ENCODE results near the gene SC5D. TPM values are rescaled to one million over a fixed set of nuclear protein-coding genes. Genes with fewer than 3 reads are reported as not detected.
A peak's percentile ranks its signal among the peaks of the same experiment; 100 is the strongest.

Gene SC5D, protein sequence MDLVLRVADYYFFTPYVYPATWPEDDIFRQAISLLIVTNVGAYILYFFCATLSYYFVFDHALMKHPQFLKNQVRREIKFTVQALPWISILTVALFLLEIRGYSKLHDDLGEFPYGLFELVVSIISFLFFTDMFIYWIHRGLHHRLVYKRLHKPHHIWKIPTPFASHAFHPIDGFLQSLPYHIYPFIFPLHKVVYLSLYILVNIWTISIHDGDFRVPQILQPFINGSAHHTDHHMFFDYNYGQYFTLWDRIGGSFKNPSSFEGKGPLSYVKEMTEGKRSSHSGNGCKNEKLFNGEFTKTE
- polyA plus RNA-seq (2012; ENCODE audit: low read depth, missing spikeins) = 34.2 TPM

DNA sequence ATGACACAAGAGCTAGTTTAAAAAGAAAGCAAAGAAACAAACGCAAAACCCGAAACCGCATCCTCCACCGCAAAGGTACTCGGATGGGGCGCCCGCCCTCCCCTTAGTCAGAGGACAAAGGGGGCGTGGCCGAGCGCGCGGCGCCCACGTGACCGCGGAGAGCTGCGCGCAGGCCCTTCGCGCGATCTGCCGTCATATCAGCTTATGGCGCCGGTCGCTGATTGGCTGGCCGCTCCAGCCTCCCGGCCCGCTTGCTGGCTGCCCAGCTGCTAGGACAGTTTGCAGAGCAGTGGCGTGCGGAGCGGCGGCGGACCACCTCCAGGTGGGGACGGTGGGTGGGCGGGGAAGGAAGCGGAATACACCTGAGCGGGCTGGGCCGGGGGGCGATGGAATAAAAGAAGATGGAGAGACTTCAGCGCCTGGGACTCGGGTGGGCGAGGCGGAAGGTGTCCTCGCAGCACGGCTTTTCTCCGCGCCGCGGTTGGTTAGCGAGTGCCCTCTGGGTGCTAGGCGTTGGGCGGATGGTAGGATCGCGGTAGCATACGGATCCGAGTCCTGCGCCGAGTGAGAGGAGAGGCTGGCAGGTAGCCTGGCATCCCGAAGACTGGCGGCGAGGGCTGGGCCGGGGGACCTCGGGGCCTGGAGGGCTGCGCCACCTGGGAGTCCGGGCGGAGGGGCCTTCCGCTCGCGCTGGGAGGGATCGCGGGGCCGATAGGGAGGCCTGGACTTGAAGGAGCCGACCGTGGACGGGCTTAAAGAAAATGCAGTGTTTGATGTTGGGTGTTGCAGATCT, at the start of gene SC5D:
TSS of gene SC5D (plus strand) at position 277 of the 793 bp plus-strand sequence. CDS start 10,605 bp downstream, outside the sequence.
- TF ChIP-seq POLR2A (IDR thresholded peaks at IDR 0.05; ENCODE audit: low read depth, low read length) (0 out of 2 replicates have a peak, but pooled peaks have one; percentile 51), POU2F2 (IDR thresholded peaks at IDR 0.05; ENCODE audit: low read depth, low read length) (0 out of 2 replicates have a peak, but pooled peaks have one; percentile 25), SPI1 (IDR thresholded peaks at IDR 0.05; ENCODE audit: low read depth, low read length) (no peak), TAF1 (IDR thresholded peaks at IDR 0.05; ENCODE audit: low read depth, low read length) (peak; percentile 81), PAX5 (IDR thresholded peaks at IDR 0.05; ENCODE audit: insufficient read depth, low read length, severe bottlenecking) (no peak), POLR2AphosphoS5 (IDR thresholded peaks at IDR 0.05; ENCODE audit: low read depth, low read length) (0 out of 2 replicates have a peak, but pooled peaks have one; percentile 31)
- peak; percentile 85 for DNase-seq (ENCODE audit: insufficient read length, low spot score)
- peak; percentile 100 for FAIRE-seq

DNA sequence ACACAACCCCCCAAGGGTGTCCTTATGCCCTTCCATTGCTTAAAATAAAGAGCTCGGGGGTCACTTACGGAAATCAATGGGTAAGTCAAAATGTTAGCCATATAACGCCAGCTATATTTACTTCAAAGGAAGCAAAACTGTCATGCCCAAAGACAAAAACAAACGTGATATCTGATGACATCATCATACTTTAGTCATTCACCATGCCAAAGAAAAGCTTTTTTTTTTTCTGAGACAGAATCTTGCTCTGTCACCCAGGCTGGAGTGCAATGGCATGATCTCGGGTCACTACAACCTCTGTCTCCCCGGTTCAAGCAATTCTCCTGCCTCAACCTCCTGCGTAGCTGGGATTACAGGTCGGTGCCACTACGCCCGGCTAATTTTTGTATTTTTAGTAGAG, 47.7 kb upstream of the SC5D start:
- DNase-seq (ENCODE audit: insufficient read length, low spot score) (no peak), FAIRE-seq (no peak)
- no peak for TF ChIP-seq POU2F2 (IDR thresholded peaks at IDR 0.05; ENCODE audit: low read depth, low read length)
- no peak for TF ChIP-seq PAX5 (IDR thresholded peaks at IDR 0.05; ENCODE audit: insufficient read depth, low read length, severe bottlenecking)
- no peak for TF ChIP-seq SPI1 (IDR thresholded peaks at IDR 0.05; ENCODE audit: low read depth, low read length)
- TF ChIP-seq TAF1 (IDR thresholded peaks at IDR 0.05; ENCODE audit: low read depth, low read length) = no peak
- TF ChIP-seq POLR2AphosphoS5 (IDR thresholded peaks at IDR 0.05; ENCODE audit: low read depth, low read length) = no peak
- no peak for TF ChIP-seq POLR2A (IDR thresholded peaks at IDR 0.05; ENCODE audit: low read depth, low read length)

DNA sequence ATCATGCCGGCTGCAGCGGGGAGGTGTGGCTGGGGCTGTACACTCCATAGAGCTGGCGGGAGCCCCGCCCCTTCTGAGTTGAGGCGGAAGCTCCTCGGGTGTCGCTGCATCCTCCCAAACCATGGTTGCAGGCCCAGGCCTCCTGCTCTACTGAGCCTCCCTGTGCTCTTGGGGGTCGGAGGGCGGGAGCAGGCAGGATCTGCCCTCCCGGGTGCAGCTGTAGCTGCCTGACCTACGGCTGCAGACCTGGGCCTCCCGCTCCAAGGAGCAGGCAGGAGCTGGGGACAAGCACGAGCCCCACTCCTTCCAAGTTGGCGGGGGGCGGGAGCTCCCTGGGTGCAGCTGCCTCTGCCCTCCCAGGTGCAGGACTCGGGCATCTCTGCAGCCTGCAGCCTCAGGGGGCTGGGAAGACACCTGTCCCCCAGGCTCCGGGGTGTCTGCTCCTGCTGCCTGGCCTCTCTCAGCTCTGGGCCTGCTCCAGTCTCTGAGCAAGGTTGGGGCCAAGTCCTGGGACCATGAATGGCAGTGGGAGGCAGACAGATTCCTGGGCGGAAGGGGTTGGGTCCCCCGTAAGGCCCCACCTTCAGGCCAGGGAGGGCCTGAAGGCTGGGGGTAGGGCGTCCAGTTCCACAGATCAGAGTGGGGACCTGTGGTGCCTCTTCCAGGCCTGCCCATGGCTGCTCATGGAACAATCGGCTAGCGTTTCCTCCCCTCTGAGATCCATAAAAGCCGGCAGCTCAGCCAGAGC, 46.4 kb upstream of the SC5D start:
- TF ChIP-seq TAF1 (IDR thresholded peaks at IDR 0.05; ENCODE audit: low read depth, low read length) = no peak
- no peak for TF ChIP-seq PAX5 (IDR thresholded peaks at IDR 0.05; ENCODE audit: insufficient read depth, low read length, severe bottlenecking)
- no peak for TF ChIP-seq POLR2A (IDR thresholded peaks at IDR 0.05; ENCODE audit: low read depth, low read length)
- no peak for TF ChIP-seq POU2F2 (IDR thresholded peaks at IDR 0.05; ENCODE audit: low read depth, low read length)
- no peak for TF ChIP-seq SPI1 (IDR thresholded peaks at IDR 0.05; ENCODE audit: low read depth, low read length)
- no peak for TF ChIP-seq POLR2AphosphoS5 (IDR thresholded peaks at IDR 0.05; ENCODE audit: low read depth, low read length)
- no peak for DNase-seq (ENCODE audit: insufficient read length, low spot score)
- no peak for FAIRE-seq

DNA sequence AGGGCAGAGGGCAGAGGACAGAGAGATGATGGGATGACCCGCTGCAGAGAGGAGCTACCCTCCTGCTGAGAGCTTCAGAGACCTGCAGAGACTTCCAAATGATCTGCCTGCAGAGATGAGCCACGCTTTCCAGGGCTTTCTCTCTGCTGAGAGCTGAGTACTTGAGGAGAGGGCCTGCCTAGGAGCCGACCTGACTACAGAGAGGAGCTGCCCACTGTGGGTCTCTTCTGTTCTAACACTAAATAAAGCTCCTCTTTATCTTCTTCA, 45.9 kb upstream of the SC5D start:
- no peak for TF ChIP-seq POLR2A (IDR thresholded peaks at IDR 0.05; ENCODE audit: low read depth, low read length)
- no peak for TF ChIP-seq PAX5 (IDR thresholded peaks at IDR 0.05; ENCODE audit: insufficient read depth, low read length, severe bottlenecking)
- TF ChIP-seq POU2F2 (IDR thresholded peaks at IDR 0.05; ENCODE audit: low read depth, low read length) = no peak
- no peak for TF ChIP-seq POLR2AphosphoS5 (IDR thresholded peaks at IDR 0.05; ENCODE audit: low read depth, low read length)
- no peak for TF ChIP-seq TAF1 (IDR thresholded peaks at IDR 0.05; ENCODE audit: low read depth, low read length)
- no peak for TF ChIP-seq SPI1 (IDR thresholded peaks at IDR 0.05; ENCODE audit: low read depth, low read length)
- DNase-seq (ENCODE audit: insufficient read length, low spot score) = no peak
- FAIRE-seq = no peak

DNA sequence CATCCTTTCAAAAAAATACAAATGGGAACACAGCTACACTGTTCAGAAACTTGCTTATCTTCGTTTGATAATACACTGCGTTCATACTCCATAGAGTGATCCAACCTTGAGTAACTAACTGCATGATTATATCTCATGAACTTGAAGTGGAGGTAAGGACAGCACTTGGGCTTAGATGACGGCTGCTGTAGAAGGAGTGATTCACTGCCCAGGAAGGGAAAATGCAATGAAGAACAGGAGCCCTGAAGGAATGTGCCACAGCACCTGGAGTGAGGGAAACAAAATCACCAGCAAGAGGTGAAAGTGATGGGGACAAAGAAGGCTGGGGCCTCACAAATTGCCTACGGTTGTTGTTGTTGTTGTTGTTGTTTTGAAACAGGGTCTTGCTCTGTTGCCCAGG, 44.1 kb upstream of the SC5D start:
- DNase-seq (ENCODE audit: insufficient read length, low spot score) (no peak), FAIRE-seq (no peak)
- no peak for TF ChIP-seq SPI1 (IDR thresholded peaks at IDR 0.05; ENCODE audit: low read depth, low read length)
- no peak for TF ChIP-seq PAX5 (IDR thresholded peaks at IDR 0.05; ENCODE audit: insufficient read depth, low read length, severe bottlenecking)
- TF ChIP-seq POLR2A (IDR thresholded peaks at IDR 0.05; ENCODE audit: low read depth, low read length) = no peak
- no peak for TF ChIP-seq POU2F2 (IDR thresholded peaks at IDR 0.05; ENCODE audit: low read depth, low read length)

DNA sequence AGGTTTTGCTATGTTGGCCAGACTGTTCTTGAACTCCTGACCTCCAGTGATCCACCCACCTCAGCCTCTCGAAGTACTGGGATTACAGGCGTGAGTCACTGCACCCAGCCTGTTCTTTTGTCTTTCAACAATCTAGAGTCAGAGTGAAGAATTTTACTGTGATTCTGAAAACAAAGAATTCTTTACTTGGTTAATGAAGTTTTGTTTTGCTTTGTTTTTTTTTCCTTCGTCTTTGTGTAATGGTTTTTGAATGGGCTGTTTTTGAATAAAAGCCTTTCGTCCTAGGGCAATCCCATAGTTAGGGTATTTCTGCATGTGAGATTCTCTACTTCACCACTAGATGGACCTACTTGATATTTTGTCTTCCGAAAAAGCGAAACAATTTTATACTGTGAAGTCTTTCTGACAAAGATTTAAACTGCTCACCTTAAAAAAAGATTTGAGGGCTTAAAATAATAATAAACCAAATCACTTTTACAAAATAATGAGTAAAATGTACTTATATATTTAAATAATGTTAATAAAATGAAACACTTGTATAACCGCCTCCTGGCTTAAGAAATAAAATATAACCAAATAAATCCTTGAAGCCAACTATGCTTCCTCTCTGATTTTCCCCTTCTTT, 43.4 kb upstream of the SC5D start:
- DNase-seq (ENCODE audit: insufficient read length, low spot score) (peak; percentile 26), FAIRE-seq (peak; percentile 82)
- TF ChIP-seq POLR2A (IDR thresholded peaks at IDR 0.05; ENCODE audit: low read depth, low read length) (no peak), TAF1 (IDR thresholded peaks at IDR 0.05; ENCODE audit: low read depth, low read length) (no peak), SPI1 (IDR thresholded peaks at IDR 0.05; ENCODE audit: low read depth, low read length) (no peak), POLR2AphosphoS5 (IDR thresholded peaks at IDR 0.05; ENCODE audit: low read depth, low read length) (no peak), POU2F2 (IDR thresholded peaks at IDR 0.05; ENCODE audit: low read depth, low read length) (no peak), PAX5 (IDR thresholded peaks at IDR 0.05; ENCODE audit: insufficient read depth, low read length, severe bottlenecking) (no peak)

DNA sequence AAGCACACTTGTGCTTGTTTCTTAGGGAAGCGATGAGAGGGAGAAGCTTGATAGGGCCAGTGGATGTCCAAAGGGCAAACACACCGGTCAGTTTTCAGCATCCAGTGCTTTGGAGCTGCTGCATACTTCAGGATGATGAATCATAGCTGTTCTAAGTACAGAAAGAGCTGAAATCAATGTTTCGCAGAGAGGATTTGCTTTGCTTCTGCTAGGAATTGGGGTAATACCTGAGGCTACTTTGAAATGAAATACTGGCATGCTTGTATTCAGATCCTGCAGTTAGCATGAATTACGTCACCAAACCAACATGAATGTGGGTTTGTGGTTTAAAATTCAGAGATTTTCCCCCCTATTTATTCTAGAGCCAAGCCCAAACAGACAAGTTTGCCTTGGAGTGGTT, 41.7 kb upstream of the SC5D start:
- no peak for TF ChIP-seq SPI1 (IDR thresholded peaks at IDR 0.05; ENCODE audit: low read depth, low read length)
- no peak for TF ChIP-seq PAX5 (IDR thresholded peaks at IDR 0.05; ENCODE audit: insufficient read depth, low read length, severe bottlenecking)
- no peak for TF ChIP-seq POU2F2 (IDR thresholded peaks at IDR 0.05; ENCODE audit: low read depth, low read length)
- no peak for TF ChIP-seq POLR2A (IDR thresholded peaks at IDR 0.05; ENCODE audit: low read depth, low read length)
- TF ChIP-seq POLR2AphosphoS5 (IDR thresholded peaks at IDR 0.05; ENCODE audit: low read depth, low read length) = no peak
- no peak for TF ChIP-seq TAF1 (IDR thresholded peaks at IDR 0.05; ENCODE audit: low read depth, low read length)
- no peak for DNase-seq (ENCODE audit: insufficient read length, low spot score)
- FAIRE-seq = no peak

DNA sequence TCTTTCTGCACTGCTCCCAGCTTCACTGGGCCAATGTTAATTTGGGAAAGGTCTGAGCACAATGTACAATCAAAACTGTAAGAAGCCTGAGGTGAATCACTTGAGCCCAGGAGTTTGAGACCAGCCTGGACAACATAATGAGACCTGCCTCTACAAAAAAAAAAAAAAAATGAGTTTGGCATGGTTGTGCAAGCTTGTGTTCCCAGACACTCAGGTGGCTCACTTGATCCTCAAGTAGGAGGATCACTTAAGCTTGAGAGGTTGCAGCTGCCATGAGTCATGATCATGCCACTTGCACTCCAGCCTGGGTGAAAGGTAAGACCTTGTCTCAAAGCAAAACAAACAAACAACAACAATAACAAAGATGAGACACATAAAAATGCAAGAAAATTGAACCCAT, 38.6 kb upstream of the SC5D start:
- DNase-seq (ENCODE audit: insufficient read length, low spot score) (no peak), FAIRE-seq (no peak)
- TF ChIP-seq POLR2AphosphoS5 (IDR thresholded peaks at IDR 0.05; ENCODE audit: low read depth, low read length) (no peak), TAF1 (IDR thresholded peaks at IDR 0.05; ENCODE audit: low read depth, low read length) (no peak)

DNA sequence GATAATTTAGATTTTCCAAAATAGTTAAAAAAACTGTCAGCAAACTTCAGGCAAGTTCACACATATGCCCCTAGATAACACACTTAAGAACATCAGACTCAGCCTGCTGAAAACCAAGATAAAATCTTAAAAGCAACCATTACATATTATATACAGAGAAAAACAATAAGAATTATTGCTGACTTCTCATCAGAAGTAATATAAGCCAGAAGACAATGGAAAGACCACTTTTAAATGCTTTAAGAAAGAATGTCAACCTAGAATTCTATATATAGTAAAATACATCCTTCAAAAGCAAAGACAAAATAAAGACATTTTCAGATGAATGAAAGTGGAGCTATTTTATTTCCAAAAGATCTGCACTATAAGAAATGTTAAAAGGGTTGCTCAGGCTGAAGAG, 37.8 kb upstream of the SC5D start:
- TF ChIP-seq PAX5 (IDR thresholded peaks at IDR 0.05; ENCODE audit: insufficient read depth, low read length, severe bottlenecking) = no peak
- no peak for TF ChIP-seq POU2F2 (IDR thresholded peaks at IDR 0.05; ENCODE audit: low read depth, low read length)
- no peak for TF ChIP-seq TAF1 (IDR thresholded peaks at IDR 0.05; ENCODE audit: low read depth, low read length)
- TF ChIP-seq POLR2AphosphoS5 (IDR thresholded peaks at IDR 0.05; ENCODE audit: low read depth, low read length) = no peak
- no peak for TF ChIP-seq SPI1 (IDR thresholded peaks at IDR 0.05; ENCODE audit: low read depth, low read length)
- TF ChIP-seq POLR2A (IDR thresholded peaks at IDR 0.05; ENCODE audit: low read depth, low read length) = no peak
- no peak for DNase-seq (ENCODE audit: insufficient read length, low spot score)
- FAIRE-seq = no peak

Measured in GM12891 (cell line).